ENCODE measurements around the gene ACAD11. TPM values are rescaled to one million over a fixed set of nuclear protein-coding genes. Genes with fewer than 3 reads are reported as not detected.

ACAD11 gene
- total RNA-seq, 1 donor from 2014 or later: 21.8 TPM

- Mint-ChIP-seq H3K27me3 (ENCODE audit: low read depth) (no peaks in the 10 kb centered on the region), H3K27ac (no peak overlapping the region), H3K9me3 (no peaks in the 10 kb centered on the region), H3K4me1 (no peaks in the 10 kb centered on the region), H3K36me3 (peaks cover 7% of the 10 kb centered on the region), H3K4me3 (no peak overlapping the region)
- no peak for DNase-seq (ENCODE audit: low spot score in 2 of 2, unreplicated experiment in 2 of 2)
- no peak for TF ChIP-seq CTCF (IDR thresholded peaks at IDR 0.05; ENCODE audit: unreplicated experiment)
Observed at GRCh38 chr3:132638706-132639105, 20.9 kb downstream of the ACAD11 start.

- no peak for DNase-seq (ENCODE audit: low spot score in 2 of 2, unreplicated experiment in 2 of 2)
- no peak for TF ChIP-seq CTCF (IDR thresholded peaks at IDR 0.05; ENCODE audit: unreplicated experiment)
- no peaks in the 10 kb centered on the region for H3K4me1 Mint-ChIP-seq
- H3K27me3 Mint-ChIP-seq (ENCODE audit: low read depth): no peaks in the 10 kb centered on the region
- H3K27ac Mint-ChIP-seq: no peak overlapping the region
- no peak overlapping the region for H3K4me3 Mint-ChIP-seq
- H3K36me3 Mint-ChIP-seq: peaks cover 7% of the 10 kb centered on the region
- no peaks in the 10 kb centered on the region for H3K9me3 Mint-ChIP-seq
Observed at GRCh38 chr3:132637590-132637989, 22.0 kb downstream of the ACAD11 start.

GRCh38 chr3:132635052-132635451 is 24.6 kb downstream of the ACAD11 start:
- Mint-ChIP-seq H3K36me3 (peaks cover 7% of the 10 kb centered on the region), H3K27ac (no peak overlapping the region), H3K27me3 (ENCODE audit: low read depth) (no peaks in the 10 kb centered on the region), H3K9me3 (no peaks in the 10 kb centered on the region), H3K4me1 (peaks cover 2% of the 10 kb centered on the region), H3K4me3 (no peak overlapping the region)
- DNase-seq (ENCODE audit: low spot score in 2 of 2, unreplicated experiment in 2 of 2): no peak
- no peak for TF ChIP-seq CTCF (IDR thresholded peaks at IDR 0.05; ENCODE audit: unreplicated experiment)

GRCh38 chr3:132630612-132631011 is 29.0 kb downstream of the ACAD11 start:
- Mint-ChIP-seq H3K27me3 (ENCODE audit: low read depth) (no peaks in the 10 kb centered on the region), H3K27ac (no peak overlapping the region), H3K4me1 (peaks cover 3% of the 10 kb centered on the region), H3K36me3 (peaks cover 16% of the 10 kb centered on the region), H3K9me3 (no peaks in the 10 kb centered on the region), H3K4me3 (no peak overlapping the region)
- no peak for DNase-seq (ENCODE audit: low spot score in 2 of 2, unreplicated experiment in 2 of 2)
- no peak for TF ChIP-seq CTCF (IDR thresholded peaks at IDR 0.05; ENCODE audit: unreplicated experiment)

GRCh38 chr3:132629928-132630327 is 29.7 kb downstream of the ACAD11 start:
- no peak for TF ChIP-seq CTCF (IDR thresholded peaks at IDR 0.05; ENCODE audit: unreplicated experiment)
- H3K27ac Mint-ChIP-seq: no peak overlapping the region
- H3K4me1 Mint-ChIP-seq: peaks cover 3% of the 10 kb centered on the region
- no peak for DNase-seq (ENCODE audit: low spot score in 2 of 2, unreplicated experiment in 2 of 2)
- H3K9me3 Mint-ChIP-seq: no peaks in the 10 kb centered on the region
- H3K27me3 Mint-ChIP-seq (ENCODE audit: low read depth): no peaks in the 10 kb centered on the region
- H3K36me3 Mint-ChIP-seq: peaks cover 15% of the 10 kb centered on the region
- H3K4me3 Mint-ChIP-seq: no peak overlapping the region

- DNase-seq (ENCODE audit: low spot score in 2 of 2, unreplicated experiment in 2 of 2): no peak
- H3K4me1 Mint-ChIP-seq: peaks cover 3% of the 10 kb centered on the region
- H3K27me3 Mint-ChIP-seq (ENCODE audit: low read depth): no peaks in the 10 kb centered on the region
- peaks cover 17% of the 10 kb centered on the region for H3K36me3 Mint-ChIP-seq
- H3K27ac Mint-ChIP-seq: no peak overlapping the region
- H3K4me3 Mint-ChIP-seq: no peak overlapping the region
- no peaks in the 10 kb centered on the region for H3K9me3 Mint-ChIP-seq
- TF ChIP-seq CTCF (IDR thresholded peaks at IDR 0.05; ENCODE audit: unreplicated experiment): no peak
Observed at GRCh38 chr3:132628157-132628556, 31.5 kb downstream of the ACAD11 start.

Data from mesothelial cell of epicardium (in vitro differentiated cells).